ENCODE data around the gene NRXN3.
"Not testable (repeated sequence)": the region's sequence is repeated elsewhere in the genome, so short reads cannot be mapped to it uniquely, and the experiment has no call there.

Gene NRXN3

GRCh38 chr14:79766511-79766910, 1596.3 kb downstream of the NRXN3 start:
- no peak for TF ChIP-seq CTCF (IDR thresholded peaks at IDR 0.05; ENCODE audit: unreplicated experiment in 3 of 3)
- Mint-ChIP-seq H3K27me3 (ENCODE audit: low read depth) (no peaks in the 10 kb centered on the region), H3K4me1 (peaks cover 5% of the 10 kb centered on the region), H3K4me3 (no peak overlapping the region), H3K36me3 (ENCODE audit: low read depth) (peaks cover 23% of the 10 kb centered on the region), H3K27ac (no peak overlapping the region), H3K9me3 (peaks cover 19% of the 10 kb centered on the region)

GRCh38 chr14:79767251-79767650, 1597.1 kb downstream of the NRXN3 start:
- H3K4me3 Mint-ChIP-seq = no peak overlapping the region
- H3K4me1 Mint-ChIP-seq = peaks cover 5% of the 10 kb centered on the region
- H3K36me3 Mint-ChIP-seq (ENCODE audit: low read depth) = peaks cover 23% of the 10 kb centered on the region
- H3K27ac Mint-ChIP-seq = peak overlapping the region in 1 of 3 experiments; percentile 23
- H3K9me3 Mint-ChIP-seq = peaks cover 19% of the 10 kb centered on the region
- no peak for TF ChIP-seq CTCF (IDR thresholded peaks at IDR 0.05; ENCODE audit: unreplicated experiment in 3 of 3)
- H3K27me3 Mint-ChIP-seq (ENCODE audit: low read depth) = no peaks in the 10 kb centered on the region

- H3K27me3 Mint-ChIP-seq (ENCODE audit: low read depth); H3K4me1 Mint-ChIP-seq; H3K27ac Mint-ChIP-seq; H3K4me3 Mint-ChIP-seq: not testable (repeated sequence)
- Mint-ChIP-seq H3K36me3 (ENCODE audit: low read depth) (peaks cover 23% of the 10 kb centered on the region), H3K9me3 (peaks cover 19% of the 10 kb centered on the region)
Measured at GRCh38 chr14:79767721-79768120, 1597.5 kb downstream of the NRXN3 start.

GRCh38 chr14:79781882-79782281, 1611.7 kb downstream of the NRXN3 start:
- Mint-ChIP-seq H3K27ac (peak overlapping the region in 1 of 3 experiments; percentile 43), H3K4me1 (peaks cover 8% of the 10 kb centered on the region), H3K27me3 (ENCODE audit: low read depth) (no peaks in the 10 kb centered on the region), H3K36me3 (ENCODE audit: low read depth) (peaks cover 13% of the 10 kb centered on the region), H3K4me3 (no peak overlapping the region), H3K9me3 (peaks cover 6% of the 10 kb centered on the region)
- TF ChIP-seq CTCF (IDR thresholded peaks at IDR 0.05; ENCODE audit: unreplicated experiment in 3 of 3) = no peak

GRCh38 chr14:79783041-79783440, 1612.9 kb downstream of the NRXN3 start:
- Mint-ChIP-seq H3K27ac (peak overlapping the region in 1 of 3 experiments; percentile 43), H3K4me3 (no peak overlapping the region), H3K27me3 (ENCODE audit: low read depth) (no peaks in the 10 kb centered on the region), H3K4me1 (peaks cover 8% of the 10 kb centered on the region), H3K36me3 (ENCODE audit: low read depth) (peaks cover 22% of the 10 kb centered on the region), H3K9me3 (peaks cover 6% of the 10 kb centered on the region)
- TF ChIP-seq CTCF (IDR thresholded peaks at IDR 0.05; ENCODE audit: unreplicated experiment in 3 of 3) = no peak

- peaks cover 34% of the 10 kb centered on the region for H3K36me3 Mint-ChIP-seq (ENCODE audit: low read depth)
- no peak overlapping the region for H3K4me3 Mint-ChIP-seq
- H3K9me3 Mint-ChIP-seq = peaks cover 15% of the 10 kb centered on the region
- H3K27ac Mint-ChIP-seq = no peak overlapping the region
- no peaks in the 10 kb centered on the region for H3K27me3 Mint-ChIP-seq (ENCODE audit: low read depth)
- no peak for TF ChIP-seq CTCF (IDR thresholded peaks at IDR 0.05; ENCODE audit: unreplicated experiment in 3 of 3)
- H3K4me1 Mint-ChIP-seq = peaks cover 4% of the 10 kb centered on the region
Measured at GRCh38 chr14:79786522-79786921, 1616.3 kb downstream of the NRXN3 start.
